H1 (cell line): Measurements from ENCODE around the gene LRP1. TPM values are rescaled to one million over a fixed set of nuclear protein-coding genes. Genes with fewer than 3 reads are reported as not detected.

Experiments
- CTCF ChIA-PET: fragments of 300-600 bp; sonication (Branson Sonifier 250); formaldehyde crosslinking; loops from one replicate; lab custom pipeline; 2021; ENCODE audit not compliant: partially characterized antibody; lab: Charles Lee
- POLR2A ChIA-PET: fragments of 300-600 bp; sonication (Branson Sonifier 250); formaldehyde crosslinking; loops from one replicate; lab custom pipeline; 2021; ENCODE audit warnings: inconsistent platforms; ENCODE audit not compliant: partially characterized antibody; lab: Charles Lee
- DNase-seq, 2 experiments: peaks; one replicate each; pipeline versions ENCODE4 v3.0.0 to v3.0.0-alpha.2; 2010 to 2022; ENCODE audit warnings: low spot score in 2 of 2, low read depth in 1 of 2, mixed read lengths in 1 of 2
- FAIRE-seq: peaks from 2 replicates; lab custom pipeline; 2011; peaks lifted over from hg19 to GRCh38; lab: Jason Lieb, UNC
- H2AFZ ChIP-seq: 2 replicates; pipeline ENCODE4 v1.8.1; 2012; ENCODE audit warnings: low read length, inconsistent platforms
- H2AK5ac ChIP-seq: 2 replicates; pipeline ENCODE4 v1.6.1; 2013; ENCODE audit warnings: low read depth, low read length
- H2BK120ac ChIP-seq: replicated peaks from 2 replicates; pipeline ENCODE3; 2013; ENCODE audit warnings: low read depth, low read length, inconsistent platforms
- H2BK12ac ChIP-seq: 2 replicates; pipeline ENCODE4 v1.6.1; 2013; ENCODE audit warnings: low read depth, low read length
- H2BK15ac ChIP-seq: 2 replicates; pipeline ENCODE4 v1.6.1; 2013; ENCODE audit warnings: low read length
- H2BK20ac ChIP-seq: 2 replicates; pipeline ENCODE4 v1.6.1; 2013; ENCODE audit warnings: low read length
- H2BK5ac ChIP-seq: 2 replicates; pipeline ENCODE4 v1.6.1; 2013; ENCODE audit warnings: low read depth, low read length
- H3K14ac ChIP-seq: 2 replicates; pipeline ENCODE4 v1.6.1; 2013; ENCODE audit warnings: inconsistent platforms; ENCODE audit not compliant: insufficient read length
- H3K18ac ChIP-seq: 2 replicates; pipeline ENCODE4 v1.6.1; 2013; ENCODE audit warnings: low read length; ENCODE audit errors: extremely low read depth
- H3K23ac ChIP-seq: 2 replicates; pipeline ENCODE4 v1.6.1; 2013; ENCODE audit warnings: inconsistent platforms; ENCODE audit not compliant: insufficient read length
- H3K23me2 ChIP-seq: 2 replicates; pipeline ENCODE4 v1.6.1; 2013; ENCODE audit warnings: low read depth, low read length
- H3K27ac ChIP-seq: 2 replicates; pipeline ENCODE4 v1.6.1; 2011; ENCODE audit warnings: low read depth, low read length, inconsistent platforms
- H3K27me3 ChIP-seq, 4 experiments: replicated peaks in 1 of 4; 1 replicate in 1 of 4; 2 replicates in 3 of 4; pipeline versions ENCODE4 v1.6.1 to v1.8.1; 2011 to 2013; ENCODE audit warnings: low read length in 3 of 4, mild to moderate bottlenecking in 3 of 4, inconsistent platforms in 2 of 4, mixed read lengths in 2 of 4, moderate library complexity in 1 of 4; ENCODE audit not compliant: control insufficient read depth in 3 of 4, insufficient read depth in 3 of 4; ENCODE audit errors: extremely low read depth in 1 of 4
- H3K36me3 ChIP-seq, 4 experiments: 2 replicates each; pipeline versions ENCODE4 v1.6.1 to v1.8.1; 2011 to 2013; ENCODE audit warnings: mild to moderate bottlenecking in 4 of 4, low read length in 3 of 4, moderate library complexity in 2 of 4, control low read depth in 1 of 4, inconsistent platforms in 1 of 4; ENCODE audit not compliant: insufficient read depth in 4 of 4, control insufficient read depth in 2 of 4
- H3K4ac ChIP-seq: replicated peaks from 2 replicates; pipeline ENCODE3; 2013; ENCODE audit warnings: low read length, low read depth, mixed read lengths, inconsistent platforms; ENCODE audit not compliant: insufficient read length
- H3K4me1 ChIP-seq, 4 experiments: replicated peaks in 1 of 4; 1 replicate in 1 of 4; 2 replicates in 3 of 4; pipeline versions ENCODE4 v1.6.1 to v1.8.1; 2011 to 2013; ENCODE audit warnings: low read length in 3 of 4, inconsistent platforms in 2 of 4, mixed read lengths in 1 of 4; ENCODE audit not compliant: insufficient read depth in 4 of 4, control insufficient read depth in 3 of 4
- H3K4me2 ChIP-seq, 2 experiments: 2 replicates each; pipeline versions ENCODE4 v1.6.1 to v1.8.1; 2011 to 2013; ENCODE audit warnings: low read depth in 2 of 2, low read length in 2 of 2, control low read depth in 1 of 2, inconsistent platforms in 1 of 2, mild to moderate bottlenecking in 1 of 2; ENCODE audit not compliant: insufficient read depth in 1 of 2
- H3K4me3 ChIP-seq, 4 experiments: fragments of 200-600, 300-600 bp in 1 of 4; sonication (generic), shearing (Covaris generic), sonication (Bioruptor Twin) in 1 of 4; 2 replicates each; pipeline versions ENCODE4 v1.5.1 to v1.8.1; 2011 to 2016; ENCODE audit warnings: low read length in 4 of 4, low read depth in 3 of 4, control low read depth in 2 of 4, inconsistent platforms in 2 of 4, mild to moderate bottlenecking in 2 of 4, mixed read lengths in 1 of 4, moderate library complexity in 1 of 4; ENCODE audit not compliant: insufficient read depth in 2 of 4; ENCODE audit errors: extremely low read depth in 1 of 4
- H3K56ac ChIP-seq: replicated peaks from 2 replicates; pipeline ENCODE3; 2013; ENCODE audit warnings: low read depth, mild to moderate bottlenecking, mixed read lengths, low read length, inconsistent platforms; ENCODE audit not compliant: insufficient read length
- H3K79me1 ChIP-seq: 2 replicates; pipeline ENCODE4 v1.6.1; 2013; ENCODE audit warnings: low read depth, low read length, control low read depth
- H3K79me2 ChIP-seq, 2 experiments: 2 replicates each; pipeline versions ENCODE4 v1.6.1 to v1.8.1; 2012 to 2013; ENCODE audit warnings: low read length in 2 of 2, mild to moderate bottlenecking in 2 of 2, inconsistent platforms in 1 of 2; ENCODE audit not compliant: insufficient read depth in 2 of 2, control insufficient read depth in 1 of 2
- H3K9ac ChIP-seq, 4 experiments: replicated peaks in 1 of 4; 1 replicate in 1 of 4; 2 replicates in 3 of 4; pipeline versions ENCODE4 v1.6.1 to v1.8.1; 2011 to 2013; ENCODE audit warnings: low read depth in 3 of 4, low read length in 3 of 4, control low read depth in 2 of 4, mild to moderate bottlenecking in 2 of 4, moderate library complexity in 2 of 4, inconsistent platforms in 1 of 4; ENCODE audit errors: extremely low read depth in 1 of 4
- H3K9me3 ChIP-seq, 2 experiments: 2 replicates each; pipeline versions ENCODE4 v1.6.1 to v1.8.1; 2012 to 2013; ENCODE audit warnings: mild to moderate bottlenecking in 2 of 2, moderate library complexity in 2 of 2, control low read depth in 1 of 2, inconsistent platforms in 1 of 2, low read depth in 1 of 2, low read length in 1 of 2, mixed read lengths in 1 of 2; ENCODE audit not compliant: insufficient read depth in 2 of 2
- H4K20me1 ChIP-seq, 2 experiments: replicated peaks in 1 of 2; 2 replicates each; pipeline versions ENCODE3 to v1.8.1; 2011 to 2013; ENCODE audit warnings: inconsistent platforms in 2 of 2, low read length in 2 of 2, mild to moderate bottlenecking in 1 of 2; ENCODE audit not compliant: insufficient read depth in 2 of 2, control insufficient read depth in 1 of 2
- H4K5ac ChIP-seq: 2 replicates; pipeline ENCODE4 v1.6.1; 2013; ENCODE audit warnings: low read length, low read depth, mixed read lengths, inconsistent platforms; ENCODE audit not compliant: insufficient read length
- H4K8ac ChIP-seq: 2 replicates; pipeline ENCODE4 v1.8.0; 2013; ENCODE audit warnings: mild to moderate bottlenecking, moderate library complexity, low read length, inconsistent platforms; ENCODE audit not compliant: insufficient read depth; ENCODE audit errors: extremely low read depth
- H4K91ac ChIP-seq: replicated peaks from 2 replicates; pipeline ENCODE3; 2013; ENCODE audit warnings: low read length, mixed read lengths, inconsistent platforms; ENCODE audit not compliant: insufficient read length
- SAP30 ChIP-seq: fragments of 300-600 bp; sonication (generic); IDR thresholded peaks from 2 replicates; pipeline ENCODE4 v1.7.1; 2012; ENCODE audit warnings: low read length, moderate library complexity, mild to moderate bottlenecking, inconsistent platforms; ENCODE audit not compliant: insufficient read depth, insufficient replicate concordance
- TCF12 ChIP-seq: IDR thresholded peaks from 2 replicates; pipeline ENCODE4 v1.6.1; 2011; ENCODE audit warnings: low read depth, mild to moderate bottlenecking, low read length
- WGBS, 2 experiments: shearing (Covaris generic) in 1 of 2; methylation state at CpG; one replicate each; pipeline versions ENCODE4 v1.1.6 to v1.1.7; 2013 to 2015; ENCODE audit warnings: low lambda C conversion rate in 2 of 2, mixed read lengths in 2 of 2, inconsistent platforms in 1 of 2, low coverage in 1 of 2, missing lambda C conversion rate in 1 of 2; ENCODE audit not compliant: insufficient replicate concordance in 2 of 2, insufficient coverage in 1 of 2, insufficient read length in 1 of 2; ENCODE audit errors: extremely low coverage in 1 of 2, missing lambda C conversion rate in 1 of 2; 5-methylcytosine and 5-hydroxymethylcytosine counted together
- polyA plus RNA-seq, 7 experiments: library from polyadenylated mRNA; depleted of rRNA in 3 of 7; stranded (reverse) in 5 of 7; unstranded in 2 of 7; fragments of >200 nt in 5 of 7; fragments of 200-250 nt in 2 of 7; gene quantifications; 1 replicate in 5 of 7; 2 replicates in 1 of 7; 4 replicates in 1 of 7; pipeline versions ENCODE4 v1.2.1 to v1.2.3, GENCODE V29; 2011 to 2013; ENCODE audit warnings: missing spikeins in 2 of 7, mixed read lengths in 2 of 7
- total RNA-seq: library from RNA; stranded (reverse); fragmentation: NEBNext Ultra II Directional; extraction: Animal tissue kit (Norgen Biotek cat#: 25700); gene quantifications from 2 replicates; pipeline ENCODE4 v1.2.1, GENCODE V29; 2021

LRP1 gene
- total and polyA plus RNA-seq, 2 of the 8 experiments (the other 6 are each of a cell fraction or from before 2014, with no cell fraction given) = 35.3 to 92.5 TPM

DNA sequence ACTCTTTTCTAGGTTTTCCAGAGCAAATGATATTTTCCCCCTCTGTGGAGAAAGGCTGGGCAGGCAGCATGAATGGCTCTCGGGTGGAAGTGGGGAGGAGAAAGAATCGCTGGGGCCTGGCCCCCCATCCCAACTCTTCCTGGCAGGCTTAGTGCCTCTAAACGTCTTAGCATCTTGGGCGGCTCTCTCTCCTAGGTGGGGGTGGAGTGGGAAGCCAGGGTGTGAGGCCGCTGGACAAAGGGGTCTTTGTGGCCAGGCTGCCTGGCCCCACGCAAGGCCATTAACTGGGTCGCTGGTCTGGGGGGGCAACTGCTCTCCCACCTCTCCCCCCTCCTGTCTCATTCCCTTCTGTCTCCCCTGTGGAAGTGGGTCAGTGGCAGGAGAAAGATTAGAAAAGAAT lies 14.4 kb downstream of the LRP1 start:
- H2BK120ac ChIP-seq = no peak overlapping the region
- no peak overlapping the region for H2BK12ac ChIP-seq
- H3K23ac ChIP-seq = no peak overlapping the region
- no peaks in the 10 kb centered on the region for H3K9me3 ChIP-seq
- no peak overlapping the region for H4K91ac ChIP-seq
- no peak overlapping the region for H3K9ac ChIP-seq
- 86% methylated on average over 7 of the region's 7 CpGs; no CpG with 5 or more reads in 1 of the 2 experiments for WGBS, 2 experiments
- H2AK5ac ChIP-seq = no peak overlapping the region
- peaks cover 0 to 11% of the 10 kb centered on the region in 2 experiments; a peak in 1 of 4 replicates for H3K79me2 ChIP-seq
- H3K4me2 ChIP-seq = no peak overlapping the region
- H2BK20ac ChIP-seq = no peak overlapping the region
- H3K4me1 ChIP-seq = peaks cover 0 to 5% (median under 1%) of the 10 kb centered on the region in 4 experiments; a peak in 2 of 7 replicates
- no peak overlapping the region for H3K27ac ChIP-seq
- TF ChIP-seq SAP30 = no peak
- TF ChIP-seq TCF12 = no peak
- TF ChIP-seq, all 59 proteins: peak for 0
- Histone ChIP-seq H2AFZ (no peak overlapping the region), H3K4me3 (no peak overlapping the region), H3K36me3 (peaks cover 49 to 80% (median 63%) of the 10 kb centered on the region in 4 experiments), H4K20me1 (peaks cover 9 to 18% of the 10 kb centered on the region in 2 experiments), H2BK15ac (no peak overlapping the region), H3K23me2 (no peaks in the 10 kb centered on the region), H3K14ac (no peak overlapping the region), H3K18ac (no peak overlapping the region), H3K56ac (no peak overlapping the region), H3K4ac (no peak overlapping the region), H3K27me3 (no peaks in the 10 kb centered on the region), H3K79me1 (peaks cover 8% of the 10 kb centered on the region), H4K5ac (no peak overlapping the region), H2BK5ac (no peak overlapping the region), H4K8ac (no peak overlapping the region)
- DNase-seq (no peak), FAIRE-seq (no peak)
- ChIA-PET POLR2A (interaction anchor here (1.1 to 2.9 kb wide), 5 partner anchors 8 to 27 kb away, joined by 3 to 14 read pairs (median 5); no protein-coding TSS in a partner anchor), CTCF (interaction anchor here (1.6 to 4.6 kb wide), 3 partner anchors 12 to 30 kb away, joined by 3 to 29 read pairs (median 11); no protein-coding TSS in a partner anchor)
